Measurements from ENCODE around the gene RNF135.

GRCh38 chr17:30997842-30998241 is 27.0 kb downstream of the RNF135 start:
- TF ChIP-seq CTCF (IDR thresholded peaks at IDR 0.05; ENCODE audit: insufficient read depth, low read depth, low read length) (no peak), EZH2 (IDR thresholded peaks at IDR 0.05; ENCODE audit: insufficient read depth, low read length) (no peak)
